GM13977 (cell line): ENCODE data around the gene IFNA8.

Source experiments
- DNase-seq: peaks from one replicate; pipeline ENCODE4 v3.0.0; 2012; ENCODE audit warnings: low spot score
- in situ Hi-C: fragments of 300-500 bp; cut with MboI; formaldehyde crosslinking; loops from one replicate; pipeline ENCODE4 v1.12.0; 2022; ENCODE audit warnings: low sequenced_read_pairs, low pct_unique_long_range_greater_than_20kb, mixed read lengths, inconsistent platforms; ENCODE audit not compliant: unreplicated experiment
- TF ChIP-seq, protein P1 (sequence below): IDR thresholded peaks from 2 replicates; pipeline ENCODE4 v1.5.1; 2012; ENCODE audit warnings: mild to moderate bottlenecking, control low read depth; ENCODE audit not compliant: insufficient read depth; ENCODE audit errors: extremely low read depth, missing control alignments

IFNA8 gene

DNA sequence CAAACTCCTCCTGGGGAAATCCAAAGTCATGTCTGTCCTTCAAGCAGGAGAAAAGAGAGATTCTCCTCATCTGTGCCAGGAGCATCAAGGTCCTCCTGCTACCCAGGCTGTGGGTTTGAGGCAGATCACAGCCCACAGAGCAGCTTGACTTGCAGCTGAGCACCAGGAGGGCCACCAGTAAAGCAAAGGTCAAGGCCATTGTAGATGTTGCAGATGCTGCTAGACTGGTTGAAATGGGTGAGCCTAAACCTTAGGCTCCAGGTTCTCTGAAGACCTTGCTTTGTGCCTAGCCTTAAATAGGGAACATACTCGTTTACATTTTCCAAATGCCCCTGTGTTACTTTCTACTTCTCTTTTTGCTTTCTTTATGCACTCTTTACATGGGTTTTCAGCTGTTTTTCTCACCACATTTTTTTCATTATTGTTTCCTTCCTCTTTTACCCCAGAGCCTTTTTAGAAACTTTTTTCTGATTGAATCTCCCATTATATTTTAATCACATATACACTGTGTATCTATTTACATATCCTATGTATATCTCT, 23.7 kb upstream of the IFNA8 start, which contains the start of gene IFNA2:
Gene IFNA2, minus strand, starts transcription at position 268 of the 540 bp plus-strand sequence. Its CDS starts 69 bp downstream, at position 199.
- in situ Hi-C loops, result no loop called here
- DNase-seq, result no peak
- TF ChIP-seq, protein P1, sequence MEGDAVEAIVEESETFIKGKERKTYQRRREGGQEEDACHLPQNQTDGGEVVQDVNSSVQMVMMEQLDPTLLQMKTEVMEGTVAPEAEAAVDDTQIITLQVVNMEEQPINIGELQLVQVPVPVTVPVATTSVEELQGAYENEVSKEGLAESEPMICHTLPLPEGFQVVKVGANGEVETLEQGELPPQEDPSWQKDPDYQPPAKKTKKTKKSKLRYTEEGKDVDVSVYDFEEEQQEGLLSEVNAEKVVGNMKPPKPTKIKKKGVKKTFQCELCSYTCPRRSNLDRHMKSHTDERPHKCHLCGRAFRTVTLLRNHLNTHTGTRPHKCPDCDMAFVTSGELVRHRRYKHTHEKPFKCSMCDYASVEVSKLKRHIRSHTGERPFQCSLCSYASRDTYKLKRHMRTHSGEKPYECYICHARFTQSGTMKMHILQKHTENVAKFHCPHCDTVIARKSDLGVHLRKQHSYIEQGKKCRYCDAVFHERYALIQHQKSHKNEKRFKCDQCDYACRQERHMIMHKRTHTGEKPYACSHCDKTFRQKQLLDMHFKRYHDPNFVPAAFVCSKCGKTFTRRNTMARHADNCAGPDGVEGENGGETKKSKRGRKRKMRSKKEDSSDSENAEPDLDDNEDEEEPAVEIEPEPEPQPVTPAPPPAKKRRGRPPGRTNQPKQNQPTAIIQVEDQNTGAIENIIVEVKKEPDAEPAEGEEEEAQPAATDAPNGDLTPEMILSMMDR, result no peak

DNA sequence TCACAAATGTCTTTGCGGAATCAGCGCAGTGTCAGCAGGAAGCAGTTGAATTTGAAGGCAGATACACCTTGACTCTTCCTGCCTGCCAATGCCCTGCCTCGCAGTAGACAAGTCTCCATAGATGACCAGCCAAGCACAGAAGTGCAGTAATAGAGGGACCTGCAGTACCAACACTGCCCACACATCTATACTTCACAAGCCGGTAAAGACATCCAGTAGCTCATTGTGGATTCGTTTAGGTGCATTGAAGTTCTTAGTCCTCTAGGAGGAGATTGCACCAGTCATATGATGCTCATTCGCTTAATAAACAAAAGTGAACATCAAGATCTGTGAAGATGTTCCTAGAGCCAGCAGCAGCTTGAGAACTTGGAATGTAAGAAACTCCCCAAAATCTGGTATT, 16.6 kb upstream of the IFNA8 start:
- in situ Hi-C loops, result loop anchor here (10.0 kb wide), 1 partner anchor 57 kb away; the partner anchor contains the start of gene KLHL9
- no peak for DNase-seq

DNA sequence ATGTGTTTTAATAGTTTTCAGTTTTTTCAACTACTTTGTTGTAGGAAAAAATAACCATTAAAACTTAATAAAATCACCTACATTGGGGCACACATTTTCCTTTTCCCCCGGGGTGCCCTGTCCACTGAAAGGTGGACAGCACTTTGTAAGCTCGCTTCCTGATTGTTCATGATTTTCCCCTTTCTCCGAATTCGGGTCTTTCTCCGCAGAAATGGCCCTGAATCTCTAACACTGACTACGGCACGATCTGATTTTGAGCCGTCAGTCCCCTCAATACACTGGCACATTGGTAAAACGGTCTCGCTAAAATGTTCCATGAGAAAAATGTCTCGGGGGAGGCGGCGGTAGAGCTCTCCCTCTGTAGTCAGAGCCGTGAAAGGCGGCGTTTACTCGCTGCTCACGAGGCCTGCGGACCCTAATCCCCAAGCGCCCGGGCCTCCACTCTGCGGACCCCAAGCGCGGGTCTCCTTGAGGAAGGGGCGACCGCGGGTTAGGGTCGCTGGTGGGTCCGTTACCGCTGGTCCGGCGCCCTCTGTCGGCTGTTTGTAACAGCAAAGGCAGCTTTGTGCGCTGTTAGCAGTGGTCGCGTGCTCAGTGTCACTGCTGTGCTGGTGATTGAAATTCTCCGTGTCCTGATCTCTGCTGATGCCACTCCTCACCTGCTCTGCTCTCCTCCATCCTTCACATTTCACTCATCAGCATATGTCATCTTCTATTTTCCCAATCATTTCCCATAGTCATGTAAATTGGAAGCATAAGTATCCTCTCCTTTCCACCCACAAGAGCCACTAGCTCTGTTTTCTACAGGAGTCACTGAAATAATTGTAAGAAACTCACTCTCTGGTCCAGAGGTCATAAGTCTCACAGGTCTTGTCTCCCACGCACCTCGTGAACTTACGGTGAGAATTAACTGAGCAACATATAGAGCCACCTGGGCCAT, 12.9 kb upstream of the IFNA8 start:
- TF ChIP-seq, protein P1, result peak; percentile 92
- peak; percentile 41 for DNase-seq
- in situ Hi-C loops, result loop anchor here (10.0 kb wide), 1 partner anchor 61 kb away; the partner anchor contains the start of gene KLHL9

More for the DNA sequence above, 16.6 kb upstream of the IFNA8 start:
- TF ChIP-seq, protein P1, result no peak

DNA sequence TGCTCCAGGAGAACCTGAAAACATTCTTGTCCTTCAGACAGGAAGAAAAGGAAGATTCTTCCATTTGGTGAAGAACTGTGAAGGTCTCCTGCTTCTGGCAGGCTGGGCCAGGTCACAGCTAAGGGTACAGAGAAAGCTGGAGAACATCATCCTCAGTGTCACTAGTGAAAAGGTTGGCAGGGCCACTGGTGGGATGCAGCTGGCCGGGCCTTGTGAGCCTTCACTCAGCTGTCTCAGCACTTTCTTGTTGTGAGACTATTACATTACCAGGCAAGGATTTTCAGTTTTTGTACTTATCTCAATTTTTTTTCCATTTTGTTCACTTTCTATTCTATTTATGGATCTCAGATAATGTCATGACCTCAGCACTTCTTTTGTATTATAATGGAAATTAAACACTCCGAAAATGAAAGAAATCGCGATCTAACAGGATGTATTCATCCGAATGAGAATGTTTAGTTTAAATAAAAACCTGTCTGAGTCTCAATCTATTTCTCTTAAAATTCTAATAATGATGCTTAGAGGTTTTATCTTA, 9.9 kb upstream of the IFNA8 start:
- in situ Hi-C loops, result loop anchor here (10.0 kb wide), 1 partner anchor 64 kb away; the partner anchor contains the start of gene KLHL9
- TF ChIP-seq, protein P1, result no peak
- no peak for DNase-seq

DNA sequence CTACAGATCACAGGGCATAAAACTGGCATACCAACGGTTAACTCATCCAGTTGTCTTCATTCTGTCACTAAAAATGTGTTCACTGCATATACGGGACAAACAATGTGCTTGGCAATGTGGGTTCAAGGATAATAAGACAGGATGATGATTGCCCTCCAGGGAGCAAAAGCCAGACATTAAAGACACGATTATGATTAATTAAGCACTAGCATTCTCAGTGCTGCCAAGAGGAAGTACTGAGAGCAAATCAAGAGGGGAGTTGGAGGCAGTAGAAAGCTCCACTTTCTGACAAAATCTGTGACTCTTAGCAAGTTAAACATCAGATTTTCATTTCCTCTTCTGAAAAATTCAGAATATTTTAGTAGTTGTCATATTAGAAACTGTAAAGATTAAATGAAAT, 9.0 kb upstream of the IFNA8 start:
- in situ Hi-C loops, result loop anchor here (10.0 kb wide), 1 partner anchor 65 kb away; the partner anchor contains the start of gene KLHL9
- TF ChIP-seq, protein P1, result no peak
- DNase-seq, result no peak

DNA sequence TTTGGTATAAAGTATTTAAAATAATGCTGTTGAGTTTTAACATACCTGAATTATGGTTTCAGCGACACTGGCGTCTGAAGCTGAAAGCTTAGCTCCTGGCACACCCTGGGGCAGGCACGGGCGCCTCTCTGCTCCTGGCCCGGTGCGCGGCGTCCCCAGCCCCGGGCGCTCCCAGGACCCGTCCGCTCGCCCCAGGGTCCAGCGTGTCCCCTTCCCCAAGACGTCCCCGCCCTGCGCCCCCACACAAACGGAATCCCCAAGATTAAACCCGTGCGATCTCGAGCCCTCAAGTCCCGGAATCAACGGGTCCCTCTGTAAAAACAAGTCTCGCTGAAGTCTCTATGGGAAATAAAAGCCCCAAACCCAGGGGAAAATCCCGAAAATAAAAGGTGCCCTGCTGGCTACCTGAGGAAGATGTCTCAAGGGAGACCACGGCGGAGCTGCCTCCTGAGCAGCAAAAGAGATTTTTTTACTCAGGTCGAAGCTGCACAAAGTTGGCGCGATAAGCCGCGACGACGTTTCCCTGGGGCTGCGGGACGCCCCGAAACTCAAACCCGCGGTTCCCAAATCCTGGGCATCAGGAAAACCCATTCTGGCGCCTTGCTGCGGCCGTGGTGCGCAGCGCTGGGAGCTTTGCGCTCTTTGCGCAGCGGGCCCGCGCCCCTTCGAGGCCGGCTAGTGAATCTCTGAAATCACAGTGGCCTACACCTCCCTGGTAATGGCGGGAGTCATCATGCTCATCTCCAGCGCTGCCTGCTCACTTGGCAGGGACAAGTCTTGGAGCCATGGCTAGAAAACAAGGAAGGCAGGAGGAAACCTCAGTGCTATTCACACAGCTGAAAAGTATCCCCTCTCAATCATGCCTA, 6.3 kb upstream of the IFNA8 start:
- TF ChIP-seq, protein P1, result peak; percentile 29
- in situ Hi-C loops, result no loop called here
- DNase-seq, result peak; percentile 28
